Activated effector memory CD4-positive, alpha-beta T cell treated with anti-CD3 and anti-CD28 coated beads, Interleukin-2, amount 50 U/mL, for 16 hours (primary cell): ENCODE results near the gene PYGM.

Experiments used
- DNase-seq: peaks from one replicate; pipeline ENCODE4 v3.0.0-alpha.2; 2020

The PYGM gene

DNA sequence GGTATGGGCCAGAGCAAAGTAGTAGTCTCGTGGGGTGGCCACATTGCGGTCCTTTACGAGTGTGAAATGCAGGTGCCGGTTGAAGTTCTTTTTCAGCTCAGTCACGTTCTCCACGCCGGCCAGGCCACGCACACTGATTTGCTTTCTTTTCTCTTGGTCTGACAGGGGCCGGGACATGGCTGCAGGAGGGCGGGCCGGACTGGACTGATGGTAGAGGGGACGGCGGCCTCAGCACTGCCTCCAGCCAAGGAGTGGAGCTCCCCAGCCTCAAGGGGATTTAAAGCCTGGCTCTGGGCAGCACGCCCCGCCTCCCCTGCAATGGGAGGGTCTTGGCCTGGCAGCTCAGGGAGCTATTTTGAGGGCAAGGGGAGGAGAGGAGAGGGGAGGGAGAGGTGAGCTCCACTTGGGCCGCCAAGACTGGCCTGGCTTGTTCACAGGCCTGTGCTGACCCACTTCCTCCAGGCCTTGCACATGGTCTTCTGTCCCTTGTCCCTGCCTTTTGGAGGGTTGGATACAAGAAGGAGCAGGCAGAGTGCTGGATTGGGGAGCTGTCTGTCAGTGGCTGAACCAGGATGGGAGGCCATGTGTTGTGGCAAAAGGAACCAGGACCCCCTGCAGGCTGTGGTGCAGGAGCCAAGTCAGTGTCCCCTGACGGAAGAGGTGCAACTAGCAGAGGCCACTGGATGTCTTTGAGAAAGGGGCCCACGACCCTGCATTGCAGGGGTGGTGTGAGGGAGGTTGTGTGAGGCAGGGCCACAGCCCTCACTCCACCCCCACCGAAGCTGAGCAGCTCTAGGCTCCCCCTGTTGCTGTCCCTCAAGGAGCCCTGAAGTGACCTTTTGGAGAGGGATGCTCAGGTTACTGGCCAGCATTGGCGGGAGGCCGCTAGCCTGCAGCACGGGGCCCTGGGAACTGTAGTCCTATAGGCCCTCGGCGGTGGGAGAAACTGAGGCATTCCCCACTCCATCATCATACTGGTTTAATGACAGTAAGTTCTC is at the start of gene PYGM:
Gene PYGM, minus strand, starts transcription at position 253 of the 998 bp plus-strand sequence. Its CDS starts 76 bp downstream, at position 177.
- DNase-seq = peak; percentile 62

DNA sequence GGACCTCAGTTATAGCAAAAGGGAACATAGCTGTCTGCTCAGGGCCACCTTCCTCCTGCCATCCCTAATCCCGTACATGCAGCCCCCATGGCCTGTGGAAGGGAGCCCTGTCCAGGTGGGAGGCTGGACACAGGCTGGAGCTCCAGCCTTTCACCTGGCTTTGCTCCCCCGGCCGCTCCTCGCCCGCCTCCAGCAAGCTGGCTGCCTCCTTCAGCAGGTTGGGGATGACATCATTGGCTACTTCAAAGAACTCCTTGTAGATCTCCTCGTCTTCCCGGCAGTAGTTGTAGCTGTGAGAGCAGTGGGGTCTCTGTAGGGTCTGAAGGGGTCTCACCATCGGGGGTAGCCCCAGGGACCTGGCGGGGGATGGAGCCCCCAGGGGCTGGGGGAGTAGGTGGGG is 45.7 kb upstream of the PYGM start:
- DNase-seq = no peak

DNA sequence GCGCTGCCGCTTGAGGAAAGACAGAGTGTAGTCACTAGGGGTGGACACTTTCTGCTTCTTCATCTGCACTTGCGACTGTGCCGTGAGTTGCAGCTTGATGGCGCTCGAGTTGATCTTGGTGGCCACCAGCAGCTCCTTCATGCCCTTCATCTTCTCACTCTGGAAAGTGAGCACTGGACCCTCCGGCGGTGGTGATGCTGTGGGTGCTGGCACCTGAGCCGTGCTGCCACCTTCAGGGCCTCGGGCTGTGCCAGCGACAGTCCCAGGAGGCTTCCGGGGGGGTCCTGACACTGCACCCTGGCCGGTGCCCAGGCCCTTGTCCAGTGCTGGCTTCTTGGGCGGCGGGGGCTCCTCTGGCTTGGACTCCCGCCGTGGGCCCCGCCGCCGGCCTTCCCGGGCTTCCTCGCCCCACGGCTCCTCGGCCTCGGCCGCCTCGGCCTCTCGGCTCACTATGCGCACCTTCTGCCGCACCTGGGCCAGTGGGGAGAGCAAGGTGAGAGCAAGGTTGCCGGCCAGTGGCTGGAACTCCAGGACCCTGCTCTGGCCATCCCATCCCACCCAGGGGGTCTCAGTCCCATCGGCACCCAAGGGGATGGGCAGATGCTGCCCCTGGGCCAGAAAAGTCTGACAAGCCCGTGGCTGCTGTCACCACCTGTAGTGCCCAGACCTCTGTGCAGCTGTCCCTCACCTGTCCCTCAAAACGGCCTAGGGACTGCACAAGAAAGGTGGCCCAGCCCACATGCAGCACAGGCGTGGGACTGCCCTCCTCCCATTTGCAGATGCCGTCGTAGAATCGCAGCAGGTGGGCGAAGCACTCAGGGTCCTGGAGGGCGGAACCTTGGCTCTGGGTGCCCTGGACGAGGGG is 44.8 kb upstream of the PYGM start:
- DNase-seq = no peak

GRCh38 chr11:64803846-64804345 is 44.1 kb upstream of the PYGM start:
- no peak for DNase-seq

DNA sequence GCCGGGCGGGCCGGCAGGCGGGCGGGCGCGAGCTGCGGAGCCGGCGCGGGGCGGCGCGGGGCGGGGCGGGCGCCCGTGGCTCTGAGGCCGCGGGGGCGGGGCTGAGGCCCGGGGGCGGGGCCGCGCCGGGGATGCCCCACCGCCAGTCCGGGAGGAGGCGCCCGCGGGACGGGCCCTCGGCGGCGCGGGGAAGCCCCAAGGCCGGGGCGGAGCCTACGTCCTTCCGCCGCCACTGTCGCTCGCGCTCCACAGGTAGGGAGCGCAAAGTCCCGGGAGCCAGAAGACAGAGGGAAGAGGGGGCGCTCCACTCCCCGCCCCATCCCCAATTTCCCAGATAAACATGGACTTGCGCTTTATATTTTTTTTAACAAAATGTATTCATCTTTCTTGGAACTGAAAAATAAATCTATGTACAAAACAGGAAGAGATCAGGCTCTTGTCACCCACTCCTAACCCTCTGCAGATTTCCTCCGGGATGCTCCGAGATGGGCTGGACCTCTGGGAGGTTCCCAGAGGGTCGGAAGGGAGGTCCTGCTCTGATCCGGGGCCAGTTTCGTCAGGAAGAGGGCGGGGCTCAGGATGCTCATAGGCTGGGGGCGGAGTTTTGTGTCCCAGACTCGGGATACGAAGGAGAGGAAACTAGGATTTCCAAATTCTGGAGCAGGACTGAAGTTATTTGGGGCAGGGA is 43.5 kb upstream of the PYGM start, which contains the start of gene MAP4K2:
Gene MAP4K2, minus strand, starts transcription at position 57 of the 688 bp plus-strand sequence. CDS start 65 bp downstream, outside the sequence.
- DNase-seq = peak; percentile 96

DNA sequence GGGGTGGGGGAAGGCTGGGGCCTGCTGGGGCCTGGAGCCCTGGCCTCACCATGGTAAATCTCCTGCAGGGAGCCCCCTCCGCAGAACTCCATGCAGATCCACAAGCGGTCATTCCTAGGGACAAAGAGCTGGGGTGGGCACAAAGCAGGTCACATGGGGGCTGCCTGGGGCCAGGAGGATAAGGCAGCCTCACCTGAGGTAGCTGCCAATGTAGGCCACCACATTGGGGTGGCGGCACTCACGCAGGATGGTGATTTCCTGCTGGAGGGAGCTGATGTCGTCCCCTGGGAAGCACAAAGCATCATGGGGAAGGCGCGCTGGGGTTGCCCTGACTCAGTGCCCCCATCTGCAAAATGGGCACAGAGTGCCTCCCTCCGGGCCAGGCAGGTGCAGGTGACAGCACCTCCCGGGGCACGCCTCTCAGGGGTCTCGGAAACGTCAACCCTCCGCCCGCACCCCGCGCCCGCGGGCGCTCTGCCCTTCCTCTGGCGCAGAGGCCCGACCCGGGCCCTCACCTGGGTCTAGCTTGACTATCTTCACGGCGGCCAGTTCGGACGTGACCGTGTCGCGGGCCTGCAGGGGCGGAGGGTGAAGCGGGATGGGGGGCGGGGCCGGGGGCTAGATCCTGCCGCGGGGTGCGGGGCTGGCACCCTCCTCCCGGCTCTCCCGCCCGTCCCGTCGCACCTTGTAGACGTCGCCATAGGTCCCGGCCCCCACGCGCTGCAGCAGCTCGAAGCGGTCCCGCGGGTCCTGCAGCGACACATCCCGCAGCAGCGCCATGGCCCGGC is 42.8 kb upstream of the PYGM start:
- DNase-seq = peak; percentile 79

- DNase-seq = no peak
Measured at GRCh38 chr11:64801561-64802369, 42.0 kb upstream of the PYGM start.

DNA sequence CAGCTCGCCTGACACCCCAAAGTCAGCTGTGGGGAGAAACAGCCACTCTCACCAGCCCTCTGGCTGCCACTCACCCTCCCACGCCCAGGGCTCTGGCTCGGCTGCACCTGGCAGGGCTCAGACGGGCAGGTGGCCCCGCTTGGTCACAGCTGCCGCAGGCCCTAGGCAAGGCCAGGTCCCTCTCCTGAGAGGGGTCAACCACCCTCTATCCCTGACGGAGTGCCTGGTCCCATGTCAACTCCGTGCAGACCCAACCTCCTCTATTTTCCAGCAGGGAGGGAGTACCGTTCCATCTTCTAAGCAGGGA is 41.3 kb upstream of the PYGM start:
- no peak for DNase-seq

DNA sequence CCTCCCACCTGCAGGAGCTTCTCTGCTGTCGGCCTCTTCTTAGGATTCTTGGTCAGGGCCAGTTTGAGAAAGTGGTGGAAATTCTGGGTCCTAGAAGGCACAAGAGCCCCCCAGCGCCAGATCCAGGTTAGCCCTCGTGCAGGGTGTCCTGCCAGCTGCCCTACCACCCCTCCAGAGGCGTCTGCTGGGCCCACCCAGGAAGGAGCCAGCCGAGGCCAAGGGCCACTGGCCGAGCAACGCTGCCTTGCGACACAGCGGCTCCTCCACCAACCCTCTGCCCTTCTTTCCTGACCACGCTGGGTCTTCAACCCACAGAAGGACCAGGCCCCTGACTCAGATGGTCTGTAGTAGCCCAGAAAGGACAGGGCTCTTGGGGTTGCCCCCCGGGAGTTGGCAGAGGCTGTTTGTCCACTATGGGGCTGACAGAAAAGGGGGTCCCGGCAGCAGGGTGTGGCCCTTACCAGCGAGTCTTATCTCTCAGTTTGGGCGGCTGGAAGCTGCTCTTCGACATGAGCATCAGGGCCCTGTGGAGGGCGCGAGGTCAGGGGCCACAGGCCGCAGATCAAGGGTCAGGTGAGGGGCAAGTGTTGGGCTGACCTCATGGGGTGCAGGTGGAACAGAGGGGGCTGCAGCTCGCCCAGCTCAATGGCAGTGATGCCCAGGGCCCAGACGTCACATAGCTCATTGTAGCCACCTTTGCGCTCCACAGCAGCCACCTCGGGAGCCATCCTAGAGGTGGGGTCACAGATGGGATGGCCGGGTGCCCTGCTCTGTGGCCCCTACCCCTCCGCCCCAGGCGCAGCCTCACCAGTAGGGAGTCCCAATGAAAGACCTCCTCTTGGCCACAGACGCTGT is 40.8 kb upstream of the PYGM start:
- no peak for DNase-seq

DNA sequence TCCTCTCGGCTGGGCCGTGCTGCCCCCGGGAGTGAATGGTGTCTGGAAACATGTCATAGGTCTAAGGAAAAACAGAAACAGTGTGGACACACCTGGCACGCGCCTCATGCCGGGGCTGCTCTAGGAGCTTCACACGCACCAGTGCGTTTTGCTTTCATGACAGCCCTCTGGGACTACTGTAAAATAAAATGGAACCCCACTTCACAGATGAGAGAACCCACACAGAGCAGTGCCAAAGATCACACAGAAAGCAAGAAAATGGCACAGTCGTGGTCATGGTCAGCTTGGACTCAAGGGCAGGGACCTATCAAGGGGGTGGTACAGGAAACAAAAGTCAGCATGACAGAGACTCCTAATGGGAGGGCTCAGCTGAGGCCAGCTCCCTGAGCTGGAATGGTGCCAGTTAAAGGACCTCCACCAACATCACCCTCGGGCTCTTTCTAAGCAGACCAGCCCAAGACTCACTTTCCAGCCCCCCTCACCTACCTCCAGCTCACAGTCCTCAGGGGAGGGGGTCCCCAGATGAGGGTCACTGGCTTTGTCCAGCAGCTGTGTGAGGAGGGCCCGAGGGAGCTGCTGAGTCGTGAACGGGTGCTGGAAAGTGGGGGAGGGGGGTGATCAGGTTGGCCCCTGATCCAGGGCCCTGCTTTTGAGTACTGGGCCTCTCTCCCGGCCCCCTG is 40.0 kb upstream of the PYGM start:
- DNase-seq = no peak

DNA sequence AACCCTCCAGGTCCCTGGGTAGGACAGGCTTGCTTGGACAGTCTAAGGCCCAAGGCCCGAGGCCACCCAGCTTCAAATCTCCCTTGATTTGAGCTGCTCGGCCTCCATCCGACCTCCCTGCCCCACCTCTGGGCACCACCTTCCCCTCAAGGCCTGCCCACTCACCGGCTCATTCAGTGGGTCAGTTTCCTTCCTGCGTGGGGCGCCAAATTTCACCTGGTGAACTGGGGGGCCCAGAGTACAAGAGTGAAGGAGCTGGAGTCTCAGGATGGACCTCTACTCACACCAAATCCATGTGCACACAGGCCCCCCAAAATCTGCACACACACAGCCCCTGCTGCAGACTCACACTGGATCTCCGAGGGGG is 39.5 kb upstream of the PYGM start:
- DNase-seq = no peak

- no peak for DNase-seq
Measured at GRCh38 chr11:64796757-64797541, 37.2 kb upstream of the PYGM start.

DNA sequence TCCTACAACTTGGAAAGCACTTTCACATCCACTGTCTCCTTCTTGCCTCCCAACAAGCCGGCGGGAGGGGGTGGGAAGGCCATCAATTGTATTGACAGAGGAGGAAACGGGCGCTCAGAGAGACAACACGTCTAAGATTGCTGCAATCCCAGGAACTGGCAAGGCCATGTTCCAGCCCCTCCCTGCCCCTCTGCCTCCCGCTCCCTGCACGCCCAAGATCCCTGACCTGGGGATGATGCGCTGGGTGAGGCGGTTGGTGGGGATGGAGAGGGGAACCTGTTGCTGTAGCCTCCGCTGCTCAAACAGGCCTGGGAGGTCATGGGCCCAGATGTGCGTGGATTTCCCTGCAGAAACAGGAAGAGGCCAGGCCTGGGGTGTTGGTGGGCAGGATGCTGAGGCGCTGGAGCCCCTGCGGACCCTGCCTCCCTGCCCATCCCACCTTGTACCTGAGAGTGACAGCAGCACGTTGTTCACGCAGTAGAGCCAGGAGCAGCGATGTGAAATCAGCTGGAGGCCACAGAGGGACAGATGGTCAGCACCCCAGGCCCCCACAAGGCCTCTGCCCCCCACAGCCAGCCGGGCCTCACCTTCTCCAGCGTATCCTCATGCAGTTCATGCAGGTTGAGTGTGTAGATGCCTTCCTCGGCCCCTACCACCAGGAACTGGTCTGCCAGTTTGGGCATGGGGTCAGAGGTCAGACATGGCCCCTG is 36.4 kb upstream of the PYGM start:
- DNase-seq = no peak

DNA sequence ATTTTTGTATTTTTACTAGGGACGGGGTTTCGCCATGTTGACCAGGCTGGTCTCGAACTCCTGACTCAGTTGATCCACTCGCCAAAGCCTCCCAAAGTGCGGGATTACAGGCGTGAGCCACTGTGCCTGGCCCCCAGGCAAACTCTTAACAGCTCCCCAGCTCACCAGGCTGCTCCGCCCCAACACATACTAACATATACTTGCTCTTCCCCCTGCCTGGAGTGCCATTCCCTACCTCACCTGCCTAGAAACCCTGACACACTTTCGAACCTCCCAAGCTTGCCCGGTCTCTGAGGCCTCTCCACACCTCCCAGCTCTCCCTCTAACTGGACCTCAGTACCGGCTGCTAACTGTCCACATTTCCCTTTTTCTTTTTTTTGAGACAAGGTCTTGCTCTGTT is 34.8 kb upstream of the PYGM start:
- DNase-seq = no peak

DNA sequence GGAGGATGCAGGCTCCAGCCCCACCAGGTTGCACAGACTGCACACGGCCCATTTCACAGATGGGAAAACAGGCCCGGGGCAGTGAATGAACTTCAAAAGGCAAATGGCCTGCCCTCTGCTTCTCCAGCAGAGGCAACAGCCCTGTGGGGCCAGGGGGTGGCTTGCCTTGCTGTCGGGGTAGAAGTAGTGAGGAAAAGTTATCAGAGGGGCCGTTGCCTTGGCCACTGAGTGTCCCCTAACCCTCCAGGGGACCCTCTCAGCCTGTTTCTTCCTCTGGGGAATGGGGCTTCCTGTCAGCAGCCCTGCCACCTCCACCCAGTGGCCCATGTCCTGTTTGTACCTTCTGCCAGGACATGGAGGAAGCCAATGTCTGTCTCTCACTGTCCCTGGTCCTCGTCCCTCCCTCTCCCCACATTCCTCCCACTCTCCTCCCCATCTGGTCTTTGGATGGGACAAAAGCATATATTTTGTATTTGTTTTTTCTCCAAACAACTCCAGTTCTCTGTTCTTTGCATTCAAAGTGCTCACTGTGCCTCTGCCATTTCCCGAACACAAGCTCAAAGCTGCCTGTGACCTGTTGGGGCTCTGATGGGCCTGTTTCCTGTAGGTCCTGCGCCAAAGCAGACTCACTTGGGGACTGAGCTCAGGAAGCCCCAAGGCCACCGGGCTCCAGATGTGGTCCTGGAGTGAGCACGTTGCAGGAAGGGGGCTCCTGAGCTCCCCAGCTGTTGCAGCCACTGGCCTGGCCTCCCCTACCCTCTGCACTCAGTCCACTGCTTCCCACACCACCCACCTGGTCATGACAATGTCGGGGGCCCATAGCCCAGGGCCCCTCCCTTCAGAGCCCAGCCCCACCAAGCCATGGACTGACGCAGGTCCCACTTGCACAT is 33.7 kb upstream of the PYGM start:
- no peak for DNase-seq

- DNase-seq = no peak
Measured at GRCh38 chr11:64792482-64792881, 32.7 kb upstream of the PYGM start.

- no peak for DNase-seq
Measured at GRCh38 chr11:64791781-64792291, 32.1 kb upstream of the PYGM start.
